VCaP (cell line): ENCODE measurements around the gene GTF2F2.

Experiments used
- H3K27ac ChIP-seq: fragments of 450-650 bp; 2 replicates; pipeline ENCODE4 v1.5.1; 2017
- CTCF ChIP-seq: fragments of 450-650 bp; conservative IDR thresholded peaks from 2 replicates; pipeline ENCODE4 v1.5.1; 2017; ENCODE audit warnings: mild to moderate bottlenecking, moderate library complexity

Gene GTF2F2

DNA sequence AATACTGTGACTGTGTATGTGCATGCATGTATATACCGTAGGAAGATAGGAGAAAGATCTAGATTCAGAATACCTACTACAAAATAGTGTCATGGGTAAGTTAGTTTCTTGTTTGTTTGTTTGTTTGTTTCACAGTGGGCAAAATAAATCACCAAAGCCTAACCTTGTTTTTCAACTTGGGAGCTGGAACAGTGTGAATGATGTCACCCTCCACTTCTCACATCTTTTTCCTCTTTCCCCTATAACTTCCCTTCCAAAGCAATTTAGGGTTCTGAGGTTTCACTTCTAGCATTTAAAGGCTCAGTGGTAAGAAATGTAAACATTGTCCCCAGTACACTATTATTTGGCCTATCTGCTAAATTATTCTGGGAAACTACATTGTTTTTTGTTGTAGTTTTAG, 75.1 kb downstream of the GTF2F2 start:
- no peak overlapping the region for H3K27ac ChIP-seq
- no peak for TF ChIP-seq CTCF

DNA sequence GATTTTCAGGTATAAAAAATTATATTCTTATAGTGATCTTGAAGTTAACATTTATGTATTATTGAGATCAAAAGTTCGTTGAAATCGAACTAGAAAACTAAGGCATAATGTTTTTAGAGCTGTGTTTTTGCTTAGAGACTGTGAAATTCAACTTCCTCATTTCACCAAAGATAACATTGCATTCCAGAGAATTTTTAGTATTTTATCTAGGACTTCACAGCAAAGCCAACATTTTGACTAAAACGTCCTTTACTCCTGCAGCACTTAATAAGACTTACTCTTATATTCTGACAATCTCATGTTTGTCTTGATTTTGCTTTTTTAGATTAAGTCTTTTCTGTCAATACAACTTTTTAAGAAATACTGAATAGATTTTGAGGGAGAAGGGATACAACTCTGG, 75.8 kb downstream of the GTF2F2 start:
- TF ChIP-seq CTCF: no peak
- H3K27ac ChIP-seq: no peak overlapping the region

GRCh38 chr13:45196622-45197021, 76.3 kb downstream of the GTF2F2 start:
- H3K27ac ChIP-seq: no peak overlapping the region
- TF ChIP-seq CTCF: no peak

DNA sequence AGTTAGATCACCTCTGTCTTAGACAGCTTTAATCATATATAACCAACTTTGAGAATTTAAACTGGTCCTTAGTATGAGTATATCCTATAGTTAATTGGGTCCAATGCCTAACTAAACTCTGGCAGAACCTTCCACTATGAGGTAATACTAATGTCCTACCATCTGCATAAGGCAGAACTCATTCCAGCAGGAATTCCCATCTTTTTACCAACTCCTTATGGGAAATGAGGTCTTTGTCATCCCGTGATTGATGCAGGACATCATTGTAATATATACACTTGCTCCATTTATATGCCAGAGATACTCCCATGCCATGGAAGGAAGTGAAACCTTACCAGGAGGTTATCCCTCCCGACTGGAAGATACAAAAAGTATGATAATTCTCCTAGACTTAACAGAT, 77.7 kb downstream of the GTF2F2 start:
- H3K27ac ChIP-seq: no peak overlapping the region
- TF ChIP-seq CTCF: no peak

DNA sequence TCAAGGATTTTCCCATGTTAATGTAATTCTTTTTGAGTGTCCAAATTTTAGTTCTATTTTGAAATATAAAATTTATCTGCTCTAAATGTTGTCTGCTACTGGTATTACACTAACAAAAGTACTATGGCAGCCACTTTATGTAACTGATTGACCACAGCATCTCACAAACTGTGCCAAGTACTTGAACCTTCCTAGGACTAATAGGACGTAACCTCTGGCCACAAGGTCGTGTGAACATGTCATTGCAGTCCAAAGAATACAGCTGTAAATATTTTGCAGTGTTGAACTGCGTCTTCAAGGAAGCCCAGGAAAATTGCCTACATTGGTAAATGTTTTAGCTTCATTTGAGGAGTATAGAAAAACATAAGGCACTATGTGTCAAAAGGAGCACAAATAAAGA, 78.6 kb downstream of the GTF2F2 start:
- no peak for TF ChIP-seq CTCF
- no peak overlapping the region for H3K27ac ChIP-seq

DNA sequence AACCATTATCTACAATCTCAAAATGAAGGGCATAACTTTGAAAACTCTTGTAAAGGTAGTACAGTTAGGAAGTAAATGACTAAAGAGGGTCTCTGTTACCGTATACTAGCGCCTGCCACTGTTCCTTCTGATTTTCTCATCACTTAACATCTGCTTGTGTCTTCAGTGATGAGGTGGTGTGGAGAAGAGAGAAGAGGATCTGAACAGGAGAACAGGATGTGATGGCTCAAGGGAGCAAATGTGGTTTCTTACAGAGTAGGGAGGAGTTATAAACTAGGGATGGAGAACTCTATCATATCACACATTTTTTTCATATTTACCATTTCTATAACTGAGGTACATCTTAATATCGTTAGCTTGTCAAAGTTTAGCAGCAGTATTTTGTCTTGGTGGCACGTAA, 79.4 kb downstream of the GTF2F2 start:
- no peak for TF ChIP-seq CTCF
- H3K27ac ChIP-seq: no peak overlapping the region

- no peak for TF ChIP-seq CTCF
These were observed 80.5 kb downstream of the GTF2F2 start, which contains the start of gene KCTD4 for GRCh38 chr13:45200701-45201232. TSS of gene KCTD4 (minus strand) at chr13:45201045. CDS start at chr13:45194567, 6,478 bp downstream.

DNA sequence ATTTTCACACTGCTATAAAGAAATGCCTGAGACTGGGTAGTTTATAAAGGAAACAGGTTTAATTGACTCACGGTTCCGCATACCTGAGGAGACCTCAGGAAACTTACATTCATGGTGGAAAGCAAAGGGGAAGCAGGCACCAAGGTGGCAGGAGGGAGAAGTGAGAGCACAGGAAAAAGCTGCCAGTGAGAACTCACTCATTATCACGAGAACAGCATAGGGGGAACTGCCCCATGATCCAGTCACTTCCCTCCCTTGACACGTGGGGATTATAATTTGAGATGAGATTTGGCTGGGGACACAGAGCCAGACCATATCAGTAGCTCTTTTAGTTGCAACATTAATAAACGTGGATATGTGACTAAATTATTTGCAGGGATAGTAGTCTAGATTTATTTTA, 84.8 kb downstream of the GTF2F2 start:
- H3K27ac ChIP-seq: no peak overlapping the region
- no peak for TF ChIP-seq CTCF

More at GRCh38 chr13:45200701-45201232, 80.5 kb downstream of the GTF2F2 start, which contains the start of gene KCTD4:
- no peak within 1 kb of the TSS for H3K27ac ChIP-seq
